ENCODE results near the gene SH3RF3. TPM values are rescaled to one million over a fixed set of nuclear protein-coding genes. Genes with fewer than 3 reads are reported as not detected.

Gene SH3RF3
- polyA plus RNA-seq, 5 donors = 6.1 to 8.9 (median 7.3) TPM

- no peak for DNase-seq
Observed at GRCh38 chr2:109517118-109517889, 388.3 kb downstream of the SH3RF3 start.

- DNase-seq = no peak
Observed at GRCh38 chr2:109519513-109519912, 390.5 kb downstream of the SH3RF3 start.

GRCh38 chr2:109521233-109522062 is 392.4 kb downstream of the SH3RF3 start:
- DNase-seq = no peak

- no peak for DNase-seq
Observed at GRCh38 chr2:109522063-109522374, 393.0 kb downstream of the SH3RF3 start.

- no peak for DNase-seq
Observed at GRCh38 chr2:109523121-109523520, 394.1 kb downstream of the SH3RF3 start.

GRCh38 chr2:109523536-109524361 is 394.7 kb downstream of the SH3RF3 start:
- DNase-seq = no peak

GRCh38 chr2:109525836-109526235 is 396.8 kb downstream of the SH3RF3 start:
- DNase-seq = no peak

GRCh38 chr2:109526442-109526970 is 397.5 kb downstream of the SH3RF3 start:
- no peak for DNase-seq

GRCh38 chr2:109527079-109527478 is 398.1 kb downstream of the SH3RF3 start:
- DNase-seq = no peak

GRCh38 chr2:109527846-109528705 is 399.1 kb downstream of the SH3RF3 start:
- DNase-seq = no peak

- DNase-seq = no peak
Observed at GRCh38 chr2:109528811-109529501, 400.0 kb downstream of the SH3RF3 start.

GRCh38 chr2:109529532-109530449 is 400.8 kb downstream of the SH3RF3 start:
- no peak for DNase-seq

- DNase-seq = no peak
Observed at GRCh38 chr2:109530712-109531111, 401.7 kb downstream of the SH3RF3 start.

- no peak for DNase-seq
Observed at GRCh38 chr2:109531221-109531620, 402.2 kb downstream of the SH3RF3 start.

- no peak for DNase-seq
Observed at GRCh38 chr2:109531896-109532727, 403.1 kb downstream of the SH3RF3 start.

GRCh38 chr2:109532728-109533076 is 403.7 kb downstream of the SH3RF3 start:
- no peak for DNase-seq

- no peak for DNase-seq
Observed at GRCh38 chr2:109533823-109534222, 404.8 kb downstream of the SH3RF3 start.

GRCh38 chr2:109535217-109535946 is 406.4 kb downstream of the SH3RF3 start:
- no peak for DNase-seq

Data from right lung (tissue), 5 donors.